ENCODE measurements around the gene PMVK.

The PMVK gene

GRCh38 chr1:154966111-154966510 is 29.6 kb upstream of the PMVK start:
- no peak for DNase-seq (ENCODE audit: low read depth)

- no peak for DNase-seq (ENCODE audit: low read depth)
These were observed 27.8 kb upstream of the PMVK start for GRCh38 chr1:154964359-154964758.

GRCh38 chr1:154963643-154964042 is 27.1 kb upstream of the PMVK start:
- DNase-seq (ENCODE audit: low read depth) = no peak

GRCh38 chr1:154962795-154963330 is 26.3 kb upstream of the PMVK start:
- DNase-seq (ENCODE audit: low read depth) = no peak

GRCh38 chr1:154962156-154962749 is 25.7 kb upstream of the PMVK start:
- DNase-seq (ENCODE audit: low read depth) = no peak

GRCh38 chr1:154961207-154962155 is 25.0 kb upstream of the PMVK start, which contains the start of gene PYGO2:
Gene PYGO2 (minus strand): TSS chr1:154961782. CDS start chr1:154961576, 206 bp downstream.
- peak; percentile 64 for DNase-seq (ENCODE audit: low read depth)

- DNase-seq (ENCODE audit: low read depth) = no peak
These were observed 24.1 kb upstream of the PMVK start for GRCh38 chr1:154960446-154961136.

GRCh38 chr1:154959426-154959780 is 22.9 kb upstream of the PMVK start:
- DNase-seq (ENCODE audit: low read depth) = no peak

- no peak for DNase-seq (ENCODE audit: low read depth)
These were observed 22.3 kb upstream of the PMVK start for GRCh38 chr1:154958681-154959425.

- DNase-seq (ENCODE audit: low read depth) = no peak
These were observed 21.5 kb upstream of the PMVK start for GRCh38 chr1:154958036-154958435.

GRCh38 chr1:154957091-154957657 is 20.7 kb upstream of the PMVK start:
- DNase-seq (ENCODE audit: low read depth) = no peak

GRCh38 chr1:154956544-154956941 is 20.0 kb upstream of the PMVK start:
- no peak for DNase-seq (ENCODE audit: low read depth)

GRCh38 chr1:154955718-154956543 is 19.4 kb upstream of the PMVK start, which contains the start of gene PBXIP1:
Gene PBXIP1 (minus strand): TSS chr1:154956099. CDS start chr1:154953721, 2,378 bp downstream.
- DNase-seq (ENCODE audit: low read depth) = peak; percentile 62

GRCh38 chr1:154955039-154955717 is 18.7 kb upstream of the PMVK start:
- peak; percentile 80 for DNase-seq (ENCODE audit: low read depth)

GRCh38 chr1:154954541-154954940 is 18.0 kb upstream of the PMVK start:
- DNase-seq (ENCODE audit: low read depth) = no peak

GRCh38 chr1:154953611-154954038 is 17.1 kb upstream of the PMVK start:
- no peak for DNase-seq (ENCODE audit: low read depth)

GRCh38 chr1:154952664-154953063 is 16.1 kb upstream of the PMVK start:
- no peak for DNase-seq (ENCODE audit: low read depth)

GRCh38 chr1:154951901-154952657 is 15.6 kb upstream of the PMVK start:
- peak; percentile 52 for DNase-seq (ENCODE audit: low read depth)

- DNase-seq (ENCODE audit: low read depth) = no peak
These were observed 11.6 kb upstream of the PMVK start for GRCh38 chr1:154948079-154948478.
